CD8-positive, alpha-beta memory T cell (primary cell): Measurements from ENCODE around the gene PPIH. TPM values are rescaled to one million over a fixed set of nuclear protein-coding genes. Genes with fewer than 3 reads are reported as not detected.
"Not testable (repeated sequence)": the region's sequence is repeated elsewhere in the genome, so short reads cannot be mapped to it uniquely, and the experiment has no call there.

Experiments
- CTCF ChIA-PET: fragments of 350-600 bp; sonication (Branson Sonifier 250); formaldehyde crosslinking; loops from one replicate; lab custom pipeline; 2021; ENCODE audit warnings: antibody characterized with exemption; lab: Charles Lee
- POLR2A ChIA-PET: fragments of 350-600 bp; sonication (Branson Sonifier 250); formaldehyde crosslinking; loops from one replicate; lab custom pipeline; 2021; ENCODE audit warnings: antibody characterized with exemption; lab: Charles Lee
- DNase-seq, 5 donors: peaks; one replicate each; pipeline versions ENCODE4 v3.0.0 to v3.0.0-alpha.2; 2020 to 2022; ENCODE audit warnings: mixed read lengths in 1 of 5
- H3K27ac ChIP-seq: one replicate; pipeline ENCODE4 v1.7.0; 2013; ENCODE audit warnings: low read depth, mild to moderate bottlenecking, low read length, moderate library complexity
- H3K27me3 ChIP-seq: 2 replicates; pipeline ENCODE4 v1.7.0; 2013; ENCODE audit warnings: low read length, mild to moderate bottlenecking; ENCODE audit not compliant: insufficient read depth, poor library complexity, severe bottlenecking
- H3K36me3 ChIP-seq: 2 replicates; pipeline ENCODE4 v1.7.0; 2013; ENCODE audit warnings: mild to moderate bottlenecking, low read length, moderate library complexity; ENCODE audit not compliant: insufficient read depth
- H3K4me1 ChIP-seq: 2 replicates; pipeline ENCODE4 v1.7.0; 2013; ENCODE audit warnings: mild to moderate bottlenecking, low read length, moderate library complexity; ENCODE audit not compliant: insufficient read depth
- H3K4me3 ChIP-seq: 2 replicates; pipeline ENCODE4 v1.7.0; 2013; ENCODE audit warnings: mild to moderate bottlenecking, low read length
- H3K9me3 ChIP-seq: 2 replicates; pipeline ENCODE4 v1.7.0; 2013; ENCODE audit warnings: mild to moderate bottlenecking, low read length
- H3K27ac Mint-ChIP-seq, 8 donors: one replicate each; pipeline ENCODE4 v1.8.0; 2020 to 2021; ENCODE audit warnings: mixed read lengths in 8 of 8, mild to moderate bottlenecking in 6 of 8, inconsistent platforms in 3 of 8, moderate library complexity in 3 of 8
- H3K27me3 Mint-ChIP-seq, 2 donors: one replicate each; pipeline ENCODE4 v1.8.0; 2020 to 2021; ENCODE audit warnings: mixed read lengths in 2 of 2, mild to moderate bottlenecking in 1 of 2, moderate library complexity in 1 of 2
- H3K36me3 Mint-ChIP-seq, 3 donors: one replicate each; pipeline ENCODE4 v1.8.0; 2020 to 2021; ENCODE audit warnings: mixed read lengths in 3 of 3, inconsistent platforms in 1 of 3, mild to moderate bottlenecking in 1 of 3
- H3K4me1 Mint-ChIP-seq, 3 donors: one replicate each; pipeline ENCODE4 v1.8.0; 2020 to 2021; ENCODE audit warnings: mixed read lengths in 3 of 3, inconsistent platforms in 1 of 3, mild to moderate bottlenecking in 1 of 3
- H3K4me3 Mint-ChIP-seq, 7 donors: one replicate each; pipeline ENCODE4 v1.8.0; 2020 to 2021; ENCODE audit warnings: mixed read lengths in 7 of 7, mild to moderate bottlenecking in 6 of 7, moderate library complexity in 4 of 7, inconsistent platforms in 2 of 7
- H3K9me3 Mint-ChIP-seq, 5 donors: one replicate each; pipeline ENCODE4 v1.8.0; 2020 to 2022; ENCODE audit warnings: mixed read lengths in 5 of 5, mild to moderate bottlenecking in 3 of 5, moderate library complexity in 2 of 5, inconsistent platforms in 1 of 5
- polyA plus RNA-seq: library from polyadenylated mRNA; unstranded; fragments of 300-500 nt; fragmentation: Illumina TruSeq; gene quantifications from one replicate; pipeline ENCODE4 v1.2.3, GENCODE V29; 2021
- total RNA-seq, 2 experiments: library from RNA; stranded (reverse); gene quantifications; one replicate each; pipeline ENCODE4 v1.2.3, GENCODE V29; 2021

The PPIH gene
- total and polyA plus RNA-seq, 3 experiments from 2014 or later: 82.0 to 117 (median 95.9) TPM

DNA sequence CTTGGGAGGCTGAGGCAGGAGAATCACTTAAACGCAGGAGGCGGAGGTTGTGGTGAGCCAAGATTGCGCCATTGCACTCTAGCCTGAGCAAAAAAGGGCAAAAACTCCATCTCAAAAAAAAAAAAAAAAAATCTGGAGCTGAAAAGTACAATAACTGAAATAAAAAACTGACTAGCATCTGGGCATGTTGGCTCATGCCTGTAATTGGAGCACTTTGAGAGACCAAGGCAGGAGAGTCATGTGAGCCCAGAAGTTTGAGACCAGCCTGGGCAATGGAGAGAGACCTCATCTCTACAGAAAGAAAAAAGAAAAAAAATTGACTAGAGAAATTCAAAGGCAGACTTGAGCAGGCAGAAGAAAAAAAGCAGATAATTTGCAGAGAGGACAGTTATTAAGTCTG is 63.7 kb downstream of the PPIH start:
- no peaks in the 10 kb centered on the region for H3K9me3 Mint-ChIP-seq
- no peak overlapping the region for H3K4me3 Mint-ChIP-seq
- H3K27me3 Mint-ChIP-seq: no peaks in the 10 kb centered on the region
- no peaks in the 10 kb centered on the region for H3K9me3 ChIP-seq
- H3K36me3 Mint-ChIP-seq: peaks cover 6 to 15% (median 13%) of the 10 kb centered on the region in 3 donors
- no peaks in the 10 kb centered on the region for H3K4me1 ChIP-seq
- H3K27ac Mint-ChIP-seq: no peak overlapping the region
- H3K27me3 ChIP-seq: no peaks in the 10 kb centered on the region
- ChIA-PET CTCF (no interaction called here), POLR2A (interaction anchor here (0.6 kb wide), 2 partner anchors 13 to 1067 kb away, joined by 5 to 10 read pairs; no protein-coding TSS in a partner anchor)
- no peak for DNase-seq
- no peak overlapping the region for H3K27ac ChIP-seq
- no peaks in the 10 kb centered on the region for H3K4me1 Mint-ChIP-seq
- no peaks in the 10 kb centered on the region for H3K36me3 ChIP-seq
- H3K4me3 ChIP-seq: no peak overlapping the region

GRCh38 chr1:42722403-42722802 is 64.2 kb downstream of the PPIH start:
- not testable (repeated sequence) for H3K27me3 Mint-ChIP-seq, H3K27me3 ChIP-seq, H3K9me3 ChIP-seq, H3K27ac Mint-ChIP-seq, H3K4me3 ChIP-seq, H3K36me3 ChIP-seq, DNase-seq, H3K4me1 Mint-ChIP-seq, H3K27ac ChIP-seq, H3K9me3 Mint-ChIP-seq, H3K4me3 Mint-ChIP-seq, H3K4me1 ChIP-seq
- ChIA-PET CTCF (interaction anchor here (0.7 kb wide), 1 partner anchor 166 kb away, joined by 3 read pairs; no protein-coding TSS in a partner anchor), POLR2A (interaction anchor here (0.6 kb wide), 2 partner anchors 13 to 1067 kb away, joined by 5 to 10 read pairs; no protein-coding TSS in a partner anchor)
- H3K36me3 Mint-ChIP-seq: peaks cover 4 to 11% (median 9%) of the 10 kb centered on the region in 3 donors

DNA sequence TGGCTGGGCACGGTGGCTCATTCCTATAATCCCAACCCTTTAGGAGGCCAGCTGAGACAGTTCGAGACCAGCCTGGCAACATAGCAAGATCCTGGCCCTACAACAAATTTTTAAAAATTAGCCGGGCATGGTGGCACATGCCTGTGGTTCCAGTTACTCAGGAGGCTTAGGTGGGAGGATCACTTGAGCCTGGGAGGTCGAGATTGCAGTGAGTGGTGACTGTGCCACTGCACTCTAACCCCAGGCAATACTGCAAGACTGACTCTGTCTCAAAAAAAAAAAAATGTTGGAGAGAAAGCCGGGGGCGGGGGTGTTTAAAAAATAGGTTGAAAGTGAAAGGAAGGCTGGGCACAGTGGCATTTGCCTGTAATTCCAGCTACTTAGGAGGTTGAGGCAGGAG is 65.3 kb downstream of the PPIH start:
- ChIA-PET CTCF (no interaction called here), POLR2A (no interaction called here)
- Mint-ChIP-seq H3K36me3 (peaks cover 0 to 3% (median 0%) of the 10 kb centered on the region in 3 donors), H3K27ac (no peak overlapping the region), H3K4me1 (no peaks in the 10 kb centered on the region), H3K27me3 (no peaks in the 10 kb centered on the region), H3K4me3 (no peak overlapping the region), H3K9me3 (no peaks in the 10 kb centered on the region)
- no peaks in the 10 kb centered on the region for H3K4me1 ChIP-seq
- no peak overlapping the region for H3K27ac ChIP-seq
- no peak overlapping the region for H3K4me3 ChIP-seq
- no peak for DNase-seq
- H3K36me3 ChIP-seq: no peaks in the 10 kb centered on the region
- H3K27me3 ChIP-seq: no peaks in the 10 kb centered on the region
- H3K9me3 ChIP-seq: no peaks in the 10 kb centered on the region

GRCh38 chr1:42725820-42726219 is 67.6 kb downstream of the PPIH start:
- H3K27ac Mint-ChIP-seq, H3K4me1 Mint-ChIP-seq, CTCF ChIA-PET, DNase-seq, H3K27ac ChIP-seq, H3K9me3 ChIP-seq, POLR2A ChIA-PET, H3K4me3 Mint-ChIP-seq, H3K9me3 Mint-ChIP-seq, H3K4me1 ChIP-seq, H3K36me3 Mint-ChIP-seq, H3K36me3 ChIP-seq, H3K4me3 ChIP-seq, H3K27me3 Mint-ChIP-seq, H3K27me3 ChIP-seq: not testable (repeated sequence)

Other genes starting within 250 kb of the PPIH start
- gene ZMYND12, start 202.4 kb upstream of the PPIH start, total RNA-seq: under 1 TPM; 0.69 to 0.85 TPM
- not detected for gene ZMYND12, start 202.4 kb upstream of the PPIH start, polyA plus RNA-seq
- gene PPCS, start 201.9 kb upstream of the PPIH start, total RNA-seq: 10 to 100 TPM; 45.3 to 45.7 TPM
- gene PPCS, start 201.9 kb upstream of the PPIH start, polyA plus RNA-seq: 113 TPM
- 1 to 10 TPM; 1.5 to 1.9 TPM for gene CCDC30, start 195.1 kb upstream of the PPIH start, total RNA-seq
- 0.58 TPM for gene CCDC30, start 195.1 kb upstream of the PPIH start, polyA plus RNA-seq
- gene YBX1, start 24.0 kb downstream of the PPIH start, total RNA-seq: 1,000 to 10,000 TPM; 1,366 to 1,379 TPM
- gene YBX1, start 24.0 kb downstream of the PPIH start, polyA plus RNA-seq: 99.0 TPM
- gene CLDN19, start 81.8 kb downstream of the PPIH start, total RNA-seq: not detected
- gene CLDN19, start 81.8 kb downstream of the PPIH start, polyA plus RNA-seq: not detected
- 10 to 100 TPM; 35.6 to 38.5 TPM for gene P3H1, start 108.6 kb downstream of the PPIH start, total RNA-seq
- 11.1 TPM for gene P3H1, start 108.6 kb downstream of the PPIH start, polyA plus RNA-seq
- 1 to 10 TPM; 5.4 to 8.7 TPM for gene C1orf50, start 108.8 kb downstream of the PPIH start, total RNA-seq
- 3.5 TPM for gene C1orf50, start 108.8 kb downstream of the PPIH start, polyA plus RNA-seq
- under 1 TPM; 0.16 to 0.20 TPM for gene TMEM269, start 126.6 kb downstream of the PPIH start, total RNA-seq
- gene TMEM269, start 126.6 kb downstream of the PPIH start, polyA plus RNA-seq: not detected
- gene ERMAP, start 158.7 kb downstream of the PPIH start, total RNA-seq: 1 to 10 TPM; 3.5 to 3.6 TPM
- gene ERMAP, start 158.7 kb downstream of the PPIH start, polyA plus RNA-seq: 3.1 TPM
- 10 to 100 TPM; 12.6 to 16.4 TPM for gene SVBP, start 159.0 kb downstream of the PPIH start, total RNA-seq
- gene SVBP, start 159.0 kb downstream of the PPIH start, polyA plus RNA-seq: 38.4 TPM
- gene ZNF691, start 188.2 kb downstream of the PPIH start, total RNA-seq: 10 to 100 TPM; 10.8 TPM
- 9.5 TPM for gene ZNF691, start 188.2 kb downstream of the PPIH start, polyA plus RNA-seq